ENCODE measurements around the gene DTX1.

DTX1 gene

GRCh38 chr12:113055594-113056380 is 743 bp upstream of the DTX1 start:
- FAIRE-seq: no peak

- no peak for FAIRE-seq
These were observed 224 bp upstream of the DTX1 start for GRCh38 chr12:113056381-113056630.

GRCh38 chr12:113057565-113058485 is 1.3 kb downstream of the DTX1 start:
- no peak for FAIRE-seq

- FAIRE-seq: no peak
These were observed 2.0 kb downstream of the DTX1 start for GRCh38 chr12:113058553-113058952.

- no peak for FAIRE-seq
These were observed 2.6 kb downstream of the DTX1 start for GRCh38 chr12:113059071-113059595.

- FAIRE-seq: no peak
These were observed 3.9 kb downstream of the DTX1 start for GRCh38 chr12:113060336-113060960.

- FAIRE-seq: no peak
These were observed 4.6 kb downstream of the DTX1 start for GRCh38 chr12:113061061-113061694.

- no peak for FAIRE-seq
These were observed 6.2 kb downstream of the DTX1 start for GRCh38 chr12:113062502-113063395.

- no peak for FAIRE-seq
These were observed 7.1 kb downstream of the DTX1 start for GRCh38 chr12:113063396-113064350.

GRCh38 chr12:113064395-113065125 is 8.0 kb downstream of the DTX1 start:
- no peak for FAIRE-seq

GRCh38 chr12:113065126-113066007 is 8.8 kb downstream of the DTX1 start:
- no peak for FAIRE-seq

GRCh38 chr12:113066813-113067400 is 10.4 kb downstream of the DTX1 start:
- FAIRE-seq: no peak

GRCh38 chr12:113067987-113068935 is 11.7 kb downstream of the DTX1 start:
- FAIRE-seq: no peak

- no peak for FAIRE-seq
These were observed 12.6 kb downstream of the DTX1 start for GRCh38 chr12:113069149-113069548.

- no peak for FAIRE-seq
These were observed 13.2 kb downstream of the DTX1 start for GRCh38 chr12:113069751-113070116.

GRCh38 chr12:113070117-113070906 is 13.8 kb downstream of the DTX1 start:
- no peak for FAIRE-seq
